Psoas muscle (tissue), 8 donors: ENCODE measurements around the gene PPP3CA. TPM values are rescaled to one million over a fixed set of nuclear protein-coding genes. Genes with fewer than 3 reads are reported as not detected.

ENCODE experiments used
- ATAC-seq, 4 donors: fragments of 200-7000 bp; cut with Tn5 transposase; one replicate each; pipeline ENCODE4 v1.9.1; 2020; ENCODE audit warnings: moderate library complexity in 3 of 4, mild to moderate bottlenecking in 2 of 4
- DNase-seq, 2 donors: peaks; one replicate each; pipeline ENCODE4 v3.0.0-alpha.2; 2020
- H3K27ac ChIP-seq: fragments of 200-600 bp; one replicate; pipeline ENCODE4 v1.8.0; 2022
- H3K27me3 ChIP-seq, 3 donors: fragments of 200-600 bp in 1 of 3; one replicate each; pipeline versions ENCODE4 v1.6.1 to v1.8.0; 2013 to 2022; ENCODE audit warnings: low read length in 2 of 3, mild to moderate bottlenecking in 2 of 3, moderate library complexity in 1 of 3; ENCODE audit not compliant: insufficient read depth in 3 of 3
- H3K36me3 ChIP-seq, 2 donors: fragments of 200-600 bp in 1 of 2; one replicate each; pipeline versions ENCODE4 v1.6.1 to v1.8.0; 2013 to 2022; ENCODE audit warnings: low read depth in 1 of 2, mild to moderate bottlenecking in 1 of 2, moderate library complexity in 1 of 2; ENCODE audit not compliant: insufficient read depth in 1 of 2
- H3K4me1 ChIP-seq: fragments of 200-600 bp; one replicate; pipeline ENCODE4 v1.8.0; 2022
- H3K4me3 ChIP-seq: fragments of 200-600 bp; one replicate; pipeline ENCODE4 v1.8.0; 2022; ENCODE audit warnings: mild to moderate bottlenecking
- H3K9me3 ChIP-seq: fragments of 200-600 bp; one replicate; pipeline ENCODE4 v1.8.0; 2022
- WGBS, 3 donors: extraction: QIAGEN DNeasy Blood & Tissue Kit; methylation state at CpG; one replicate each; pipeline versions ENCODE4 v1.1.6 to v1.1.7; 2013; 5-methylcytosine and 5-hydroxymethylcytosine counted together
- intact Hi-C, 2 donors: fragments of 100-400 bp; cut with DNase I; formaldehyde crosslinking; loops; one replicate each; pipeline versions ENCODE4 v1.11.0 to v1.14.2; 2022
- polyA plus RNA-seq, 3 donors: library from polyadenylated mRNA; stranded (reverse); fragments of 200-250 nt; gene quantifications; one replicate each; pipeline ENCODE4 v1.2.3, GENCODE V29; 2013
- total RNA-seq, 4 donors: library from RNA; stranded (reverse); fragmentation: NEBNext Ultra II Directional in 2 of 4; extraction: Animal tissue kit (Norgen Biotek cat#: 25700) in 2 of 4; gene quantifications; one replicate each; pipeline versions ENCODE4 v1.2.1 to v1.2.4, GENCODE V29; 2021 to 2023
- TF ChIP-seq, protein P1 (sequence below): fragments of 200-600 bp; IDR thresholded peaks from one replicate; pipeline ENCODE4 v1.8.0; 2022; ENCODE audit warnings: antibody characterized with exemption
- donor health status: healthy with polysubstance abuse.
- donor health status: DM: no; HTN: no; CAD: no; lungs with moderate emphysema.
- donor health status: Bipolar disorder and iron deficiency.
- donor health status: healthy.
- donor health status: DM: yes; HTN: yes; CAD: no.
- donor health status: DM: no; HTN: no; CAD: no.
- donor health status: DM: no; HTN: no; CAD: no.
- donor health status: DM: yes; HTN: yes; CAD: no.

PPP3CA gene
- total and polyA plus RNA-seq, 7 donors: 10.4 to 65.9 (median 32.6) TPM

DNA sequence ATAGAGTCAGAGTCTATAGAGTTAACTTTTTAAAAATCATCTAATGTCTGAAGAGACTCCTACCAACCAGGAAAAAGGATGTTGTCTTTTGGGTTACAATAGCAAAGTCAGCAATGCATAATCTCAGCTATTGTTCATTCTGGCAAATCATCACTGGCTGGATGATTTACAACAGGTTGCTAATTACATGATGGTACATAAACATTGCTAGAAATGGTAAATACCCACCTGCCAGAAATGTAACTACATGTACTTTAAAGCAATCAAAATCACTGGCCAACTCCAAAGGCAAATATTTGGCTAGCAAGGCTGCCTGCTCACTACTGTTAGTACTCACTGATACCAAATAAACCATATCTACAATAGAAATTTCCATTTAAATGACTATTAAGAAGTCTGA, 91.1 kb downstream of the PPP3CA start:
- no peaks in the 10 kb centered on the region for H3K36me3 ChIP-seq
- H3K4me1 ChIP-seq: peaks cover 50% of the 10 kb centered on the region
- intact Hi-C loops: no loop called here
- TF ChIP-seq, protein P1, sequence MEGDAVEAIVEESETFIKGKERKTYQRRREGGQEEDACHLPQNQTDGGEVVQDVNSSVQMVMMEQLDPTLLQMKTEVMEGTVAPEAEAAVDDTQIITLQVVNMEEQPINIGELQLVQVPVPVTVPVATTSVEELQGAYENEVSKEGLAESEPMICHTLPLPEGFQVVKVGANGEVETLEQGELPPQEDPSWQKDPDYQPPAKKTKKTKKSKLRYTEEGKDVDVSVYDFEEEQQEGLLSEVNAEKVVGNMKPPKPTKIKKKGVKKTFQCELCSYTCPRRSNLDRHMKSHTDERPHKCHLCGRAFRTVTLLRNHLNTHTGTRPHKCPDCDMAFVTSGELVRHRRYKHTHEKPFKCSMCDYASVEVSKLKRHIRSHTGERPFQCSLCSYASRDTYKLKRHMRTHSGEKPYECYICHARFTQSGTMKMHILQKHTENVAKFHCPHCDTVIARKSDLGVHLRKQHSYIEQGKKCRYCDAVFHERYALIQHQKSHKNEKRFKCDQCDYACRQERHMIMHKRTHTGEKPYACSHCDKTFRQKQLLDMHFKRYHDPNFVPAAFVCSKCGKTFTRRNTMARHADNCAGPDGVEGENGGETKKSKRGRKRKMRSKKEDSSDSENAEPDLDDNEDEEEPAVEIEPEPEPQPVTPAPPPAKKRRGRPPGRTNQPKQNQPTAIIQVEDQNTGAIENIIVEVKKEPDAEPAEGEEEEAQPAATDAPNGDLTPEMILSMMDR: no peak
- no peak overlapping the region for H3K4me3 ChIP-seq
- no peak for ATAC-seq
- DNase-seq: no peak
- no peaks in the 10 kb centered on the region for H3K27me3 ChIP-seq
- no peaks in the 10 kb centered on the region for H3K9me3 ChIP-seq
- H3K27ac ChIP-seq: no peak overlapping the region

DNA sequence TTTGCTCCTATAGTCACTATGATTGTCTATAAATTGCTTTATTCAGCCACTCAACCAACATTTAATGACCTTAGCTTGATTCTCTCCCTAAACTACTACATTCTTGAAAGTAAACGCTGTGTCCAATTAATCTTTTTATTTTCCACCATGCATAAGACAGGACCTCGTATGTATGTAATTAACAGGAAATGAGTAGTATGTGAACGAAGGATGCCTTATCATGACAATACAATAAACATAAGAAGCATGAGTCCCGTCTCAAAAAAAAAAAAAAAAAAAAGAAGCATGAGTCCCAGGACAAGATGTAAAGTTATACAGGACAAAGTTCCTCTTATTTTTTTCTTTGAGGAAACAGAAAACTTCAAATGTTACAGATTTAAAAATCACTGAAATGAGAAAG, 92.5 kb downstream of the PPP3CA start:
- no peaks in the 10 kb centered on the region for H3K36me3 ChIP-seq
- TF ChIP-seq, protein P1: no peak
- no peaks in the 10 kb centered on the region for H3K9me3 ChIP-seq
- no peak overlapping the region for H3K4me3 ChIP-seq
- DNase-seq: no peak
- 53 to 67% (median 55%) methylated on average over 4 of the region's 4 CpGs for WGBS, 3 donors
- intact Hi-C loops: no loop called here
- H3K4me1 ChIP-seq: peaks cover 42% of the 10 kb centered on the region
- H3K27me3 ChIP-seq: no peaks in the 10 kb centered on the region
- no peak overlapping the region for H3K27ac ChIP-seq
- ATAC-seq: no peak

DNA sequence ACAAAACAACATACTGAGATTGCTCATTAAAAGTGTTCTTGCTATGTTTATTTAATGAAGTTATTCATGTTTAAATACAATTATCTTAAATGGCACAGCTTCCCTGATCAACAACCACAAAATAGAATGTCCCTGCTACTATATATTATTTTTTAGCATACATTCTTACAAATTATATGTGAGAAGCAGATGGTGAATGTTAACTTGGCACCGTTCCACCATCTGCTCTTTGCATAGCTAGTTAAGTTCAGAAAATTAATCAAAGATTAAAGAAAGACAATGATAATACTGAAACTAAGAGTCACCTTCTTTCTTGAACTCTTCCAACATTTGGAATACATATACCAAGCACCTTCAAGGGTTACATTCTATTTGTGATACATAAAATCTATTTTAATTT, 94.2 kb downstream of the PPP3CA start:
- TF ChIP-seq, protein P1: no peak
- intact Hi-C loops: no loop called here
- H3K36me3 ChIP-seq: no peaks in the 10 kb centered on the region
- no peak for ATAC-seq
- DNase-seq: no peak
- no peaks in the 10 kb centered on the region for H3K27me3 ChIP-seq
- WGBS, 3 donors: 53 to 67% (median 56%) methylated on average over 1 of the region's 1 CpG
- H3K4me3 ChIP-seq: no peak overlapping the region
- peaks cover 37% of the 10 kb centered on the region for H3K4me1 ChIP-seq
- H3K9me3 ChIP-seq: no peaks in the 10 kb centered on the region
- no peak overlapping the region for H3K27ac ChIP-seq

DNA sequence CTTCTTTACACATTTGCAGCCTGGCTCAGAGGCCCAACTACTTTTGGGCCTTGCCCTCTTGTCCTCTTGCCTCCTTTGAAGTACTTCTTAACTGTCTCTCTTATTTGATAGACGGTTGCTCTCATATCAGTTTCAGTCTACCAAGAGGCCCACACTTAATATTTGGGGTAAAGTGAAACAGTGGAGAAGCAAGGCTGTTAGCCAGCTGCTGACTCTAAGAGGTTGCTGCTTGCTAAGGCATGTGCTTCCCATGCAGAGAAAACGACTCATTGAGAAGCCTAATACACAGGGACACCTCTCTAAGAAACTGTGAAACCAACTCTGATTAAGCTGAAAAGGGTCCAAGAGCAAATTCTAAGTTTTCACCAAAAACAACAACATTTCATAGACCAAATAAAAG, 94.6 kb downstream of the PPP3CA start:
- TF ChIP-seq, protein P1: no peak
- Histone ChIP-seq H3K4me3 (no peak overlapping the region), H3K27ac (no peak overlapping the region)

DNA sequence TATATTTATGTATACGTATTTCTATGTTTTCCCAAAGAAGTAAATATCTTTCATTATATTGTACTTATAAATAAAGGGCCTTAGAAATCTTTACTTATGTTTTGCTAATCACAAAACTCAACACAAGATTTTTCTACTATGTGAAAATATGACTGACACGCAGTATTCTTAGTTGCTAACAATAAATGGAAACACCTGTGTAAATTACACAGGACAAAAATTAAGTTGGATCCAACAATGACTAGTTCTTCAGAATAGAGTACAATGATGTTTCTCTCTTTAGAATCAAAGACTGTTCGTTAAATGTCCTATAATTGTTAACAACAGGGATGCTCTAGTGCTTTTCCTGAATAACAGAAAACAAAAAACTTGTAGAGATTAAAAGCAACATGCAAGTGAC, 96.1 kb downstream of the PPP3CA start:
- no peaks in the 10 kb centered on the region for H3K9me3 ChIP-seq
- WGBS, 3 donors: 83 to 85% (median 85%) methylated on average over 3 of the region's 3 CpGs
- H3K4me1 ChIP-seq: peaks cover 36% of the 10 kb centered on the region
- no peak for DNase-seq
- intact Hi-C loops: no loop called here
- H3K27me3 ChIP-seq: no peaks in the 10 kb centered on the region
- no peak overlapping the region for H3K27ac ChIP-seq
- no peak overlapping the region for H3K4me3 ChIP-seq
- TF ChIP-seq, protein P1: no peak
- no peaks in the 10 kb centered on the region for H3K36me3 ChIP-seq
- ATAC-seq: no peak

More for the DNA sequence above, 94.6 kb downstream of the PPP3CA start:
- peaks cover 37% of the 10 kb centered on the region for H3K4me1 ChIP-seq
- H3K36me3 ChIP-seq: no peaks in the 10 kb centered on the region
- ATAC-seq (no peak), DNase-seq (no peak)
- no peaks in the 10 kb centered on the region for H3K27me3 ChIP-seq
- no peaks in the 10 kb centered on the region for H3K9me3 ChIP-seq
- intact Hi-C loops: no loop called here
- WGBS, 3 donors: 9 to 16% (median 15%) methylated on average over 2 of the region's 2 CpGs
